Hematopoietic multipotent progenitor cell (in vitro differentiated cells): ENCODE data around the gene CELF4. TPM values are rescaled to one million over a fixed set of nuclear protein-coding genes. Genes with fewer than 3 reads are reported as not detected.
A peak's percentile ranks its signal among the peaks of the same experiment; 100 is the strongest.
"Not testable (repeated sequence)": the region's sequence is repeated elsewhere in the genome, so short reads cannot be mapped to it uniquely, and the experiment has no call there.

Experiments used
- DNase-seq, 3 donors: peaks; one replicate each; pipeline ENCODE4 v3.0.0-alpha.2; 2011 to 2015; ENCODE audit warnings: low read depth in 2 of 3, low spot score in 2 of 3
- total RNA-seq: library from RNA; depleted of rRNA; stranded (reverse); fragments of >200 nt; gene quantifications from one replicate; pipeline ENCODE4 v1.2.3, GENCODE V29; 2012

CELF4 gene
- total RNA-seq, 1 donor = not detected

DNA sequence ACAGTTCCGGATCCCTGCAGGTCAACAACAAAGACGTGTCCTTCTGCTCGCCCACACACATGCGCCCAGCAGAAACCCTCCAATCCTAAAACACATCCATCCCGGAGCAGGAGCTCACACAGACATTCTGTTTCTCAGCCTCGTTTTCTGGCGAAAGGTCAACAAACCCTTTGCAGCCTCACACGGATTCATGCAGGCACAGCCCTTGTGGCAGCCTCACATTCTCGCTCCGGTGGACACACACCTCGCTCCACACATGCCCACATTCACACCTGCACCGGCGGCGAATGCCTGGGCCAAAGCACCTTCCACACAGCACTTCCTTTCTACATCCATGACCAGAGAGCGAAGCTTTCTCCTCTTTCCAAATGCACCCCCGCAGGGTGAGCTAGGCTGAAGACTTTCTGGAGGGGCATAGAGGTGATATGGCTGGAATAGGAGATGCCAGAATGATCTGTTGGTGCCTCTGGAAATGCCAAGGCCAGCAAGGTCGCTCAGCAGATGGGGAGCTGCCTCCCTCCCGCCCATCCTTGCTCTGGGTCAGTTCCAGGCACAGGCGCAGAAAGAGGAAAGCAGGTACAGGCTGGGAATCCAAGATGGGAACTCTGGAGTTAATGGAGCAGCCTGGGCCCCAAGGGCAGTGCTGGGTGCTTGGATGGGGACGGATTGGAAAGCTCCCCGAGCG, 88.8 kb downstream of the CELF4 start:
- no peak for DNase-seq

DNA sequence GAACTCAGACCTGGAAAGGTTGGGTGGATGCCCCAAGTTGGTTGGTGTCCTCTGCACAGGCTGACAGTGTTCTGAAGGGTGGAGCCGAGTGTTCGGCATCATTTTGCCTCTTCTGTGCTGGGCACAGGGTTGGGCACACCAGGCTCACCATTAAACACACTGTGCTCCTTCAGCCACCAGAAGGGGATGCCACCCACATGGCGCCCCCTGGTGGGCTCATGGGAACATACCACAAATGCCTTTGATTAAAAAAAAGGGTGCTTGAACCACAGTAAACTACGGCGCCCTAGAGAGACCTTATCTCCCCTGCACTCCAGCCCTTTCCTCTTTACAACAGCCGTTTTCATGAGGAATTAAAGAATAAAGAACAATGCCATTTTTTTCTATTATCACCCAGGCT, 89.4 kb downstream of the CELF4 start:
- DNase-seq = peak in 2 of 3 donors; percentile 21 to 48

GRCh38 chr18:37473195-37473840, 92.3 kb downstream of the CELF4 start:
- DNase-seq = no peak

GRCh38 chr18:37471637-37472036, 94.0 kb downstream of the CELF4 start:
- no peak for DNase-seq

- no peak for DNase-seq
Measured at GRCh38 chr18:37470986-37471385, 94.6 kb downstream of the CELF4 start.

DNA sequence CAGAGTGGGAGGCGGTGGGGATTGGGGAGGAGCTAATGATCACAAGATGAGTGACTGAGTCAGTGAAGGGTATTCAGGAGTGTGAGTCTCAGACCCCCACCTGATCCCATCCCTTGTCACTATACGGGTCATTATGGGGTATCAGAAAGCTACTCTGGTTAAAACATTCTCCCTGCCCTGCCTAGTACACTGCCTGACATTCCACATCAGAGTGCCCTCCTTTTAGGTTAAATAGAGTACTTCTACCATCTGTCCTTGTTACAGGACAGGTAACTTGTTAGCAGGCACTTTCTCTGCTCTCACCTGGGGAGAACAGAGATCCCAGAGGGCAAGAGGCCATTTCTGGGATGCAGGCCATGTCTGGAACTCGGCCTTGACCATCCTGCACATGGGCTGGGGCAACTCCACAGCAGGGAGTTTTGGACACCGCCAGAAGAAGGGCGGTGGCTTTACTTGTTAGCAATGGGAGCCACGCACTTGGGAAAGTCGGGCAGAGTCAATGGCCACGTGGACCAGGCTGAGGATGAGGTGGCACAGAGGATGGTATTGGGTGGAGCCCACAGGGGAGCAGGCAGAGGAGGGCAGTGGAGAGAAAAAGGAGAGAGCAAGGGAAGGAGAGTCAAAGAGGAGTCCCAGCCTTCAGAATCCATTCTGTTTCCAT, 98.5 kb downstream of the CELF4 start:
- DNase-seq = no peak

DNA sequence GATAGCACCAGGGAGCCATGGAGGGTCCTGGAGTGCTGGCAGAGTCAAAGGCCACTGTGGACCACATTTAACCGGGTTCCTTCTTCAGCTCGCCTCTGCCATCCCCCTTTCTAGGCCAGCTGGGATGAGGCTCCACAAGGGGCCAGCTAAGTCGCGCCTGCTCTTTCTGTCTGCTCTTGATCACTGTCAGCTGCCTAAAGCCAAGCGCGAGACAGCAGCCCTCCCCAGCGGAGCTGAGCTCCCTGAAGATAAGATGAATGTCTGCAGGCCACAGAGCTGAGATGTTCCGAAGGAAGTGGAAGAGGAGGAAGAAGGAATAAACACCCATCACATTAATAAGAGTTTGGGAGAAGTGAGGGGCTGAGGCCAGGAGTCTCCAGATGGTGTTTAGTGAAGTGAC, 99.6 kb downstream of the CELF4 start:
- DNase-seq = no peak

- DNase-seq = no peak
Measured at GRCh38 chr18:37464257-37464656, 101.3 kb downstream of the CELF4 start.

DNA sequence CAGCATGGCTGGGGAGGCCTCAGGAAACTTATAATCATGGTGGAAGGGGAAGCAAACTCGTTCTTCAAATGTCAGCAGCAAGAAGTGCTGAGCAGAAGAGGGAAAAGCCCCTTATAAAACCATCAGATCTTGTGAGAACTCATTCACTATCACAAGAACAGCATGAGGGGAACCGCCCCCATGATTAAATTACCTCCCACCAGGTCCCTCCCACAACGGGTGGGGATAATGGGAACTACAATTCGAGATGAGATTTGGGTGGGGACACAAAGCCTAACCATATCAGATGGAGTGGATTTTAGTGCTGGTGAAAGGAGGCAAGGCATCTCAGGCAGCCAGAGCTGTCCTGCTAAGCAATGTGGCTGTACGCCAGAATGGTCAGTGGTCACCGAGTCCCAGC, 104.3 kb downstream of the CELF4 start:
- not testable (repeated sequence) for DNase-seq

DNA sequence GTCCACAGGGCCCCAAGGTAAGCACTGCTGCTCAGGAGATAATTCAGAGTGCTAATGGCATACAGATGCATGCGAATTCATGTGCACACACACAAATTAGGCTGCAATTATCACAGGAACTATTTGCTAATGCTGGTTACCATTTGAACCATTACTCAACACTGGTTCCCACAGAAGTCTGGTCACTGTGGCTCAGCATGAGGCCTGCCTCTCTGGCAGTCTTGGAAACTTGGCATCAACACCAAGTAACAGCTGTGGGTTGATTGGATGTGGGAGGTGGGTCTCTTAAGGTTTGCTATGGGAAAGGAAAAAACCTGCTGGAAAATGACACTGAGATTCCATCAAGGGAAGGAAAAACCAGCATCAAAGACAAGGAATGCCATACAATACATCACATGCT, 105.0 kb downstream of the CELF4 start:
- no peak for DNase-seq

DNA sequence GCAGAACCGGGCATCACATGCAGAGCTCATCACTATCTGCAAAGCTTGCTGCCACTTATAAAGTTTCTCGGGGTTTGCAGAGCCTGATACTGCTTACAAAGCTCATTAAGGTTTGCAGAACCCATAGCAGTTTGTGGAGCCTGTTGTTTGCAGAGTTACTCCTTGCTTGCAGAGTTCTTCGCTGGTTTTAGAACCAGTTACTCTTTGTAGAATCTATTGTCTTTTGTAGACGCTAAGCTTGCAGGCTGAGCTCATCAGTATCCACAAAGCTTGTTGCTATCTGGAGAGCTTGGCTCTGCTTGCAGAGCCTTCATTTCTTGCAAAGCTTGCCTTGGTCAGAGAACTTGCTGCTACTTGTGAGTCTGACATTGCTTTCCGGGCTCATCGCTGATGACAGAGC, 106.9 kb downstream of the CELF4 start:
- no peak for DNase-seq

GRCh38 chr18:37457753-37458152, 107.8 kb downstream of the CELF4 start:
- DNase-seq = no peak

DNA sequence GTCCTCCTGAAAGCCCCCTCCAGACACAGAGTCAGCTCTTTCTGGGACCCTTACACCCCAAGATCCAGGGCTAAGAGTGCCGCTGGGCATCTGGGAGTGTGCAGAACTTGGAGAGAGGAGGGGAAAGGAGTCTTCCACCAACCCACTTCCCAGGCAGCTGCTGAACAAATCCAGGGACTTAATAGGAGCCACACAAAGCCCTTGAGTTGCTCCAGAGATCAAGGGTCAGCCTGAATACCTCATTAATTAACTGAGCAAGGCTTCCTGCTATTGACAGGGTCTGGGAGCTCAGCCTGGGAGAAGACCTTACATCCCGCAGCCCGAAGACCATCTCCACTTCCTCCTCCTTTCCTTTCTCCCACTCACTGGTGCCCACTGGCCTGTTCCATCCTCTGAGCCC, 108.3 kb downstream of the CELF4 start:
- DNase-seq = no peak

DNA sequence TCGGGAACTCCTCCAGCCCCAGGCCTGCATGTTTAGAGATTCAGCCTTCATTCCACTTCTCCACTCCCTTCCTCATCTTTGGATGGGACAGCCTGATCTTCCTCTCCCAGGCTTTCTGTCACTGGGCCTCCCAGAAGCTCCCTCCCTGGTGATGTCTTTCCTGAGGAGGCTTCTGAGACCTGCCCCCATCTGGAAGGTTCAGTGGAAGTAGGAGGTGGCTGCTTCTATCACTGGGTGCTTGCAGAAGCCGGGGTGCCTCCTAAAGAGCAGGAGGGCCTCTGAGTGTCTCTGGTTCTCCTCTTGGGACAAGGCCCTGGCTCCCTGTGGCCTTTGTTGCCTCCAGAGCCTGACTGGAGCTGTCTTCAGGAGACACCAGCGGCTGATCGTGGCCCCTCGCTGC, 108.7 kb downstream of the CELF4 start:
- DNase-seq = no peak

GRCh38 chr18:37456395-37456794, 109.2 kb downstream of the CELF4 start:
- no peak for DNase-seq

DNA sequence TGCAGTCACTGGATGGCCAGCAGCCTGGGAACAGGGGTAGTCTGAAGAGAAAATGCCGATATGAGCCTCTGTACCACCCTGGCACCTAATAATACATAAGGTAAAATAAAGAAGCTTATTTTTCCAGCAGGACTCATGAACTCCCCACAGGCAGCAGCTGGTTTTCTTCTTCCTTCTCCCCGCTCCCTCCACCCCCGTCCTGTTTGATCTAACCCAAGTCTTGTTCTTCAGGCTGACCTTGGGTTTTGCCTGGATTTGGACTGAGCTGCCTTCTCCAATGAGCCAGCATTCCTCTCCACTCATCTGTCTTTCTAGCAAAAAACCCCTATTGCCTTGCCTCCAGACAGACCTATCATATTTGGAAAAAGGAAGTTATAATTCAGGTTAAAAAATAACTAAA, 111.8 kb downstream of the CELF4 start:
- no peak for DNase-seq

- DNase-seq = no peak
Measured at GRCh38 chr18:37452682-37453385, 112.8 kb downstream of the CELF4 start.

DNA sequence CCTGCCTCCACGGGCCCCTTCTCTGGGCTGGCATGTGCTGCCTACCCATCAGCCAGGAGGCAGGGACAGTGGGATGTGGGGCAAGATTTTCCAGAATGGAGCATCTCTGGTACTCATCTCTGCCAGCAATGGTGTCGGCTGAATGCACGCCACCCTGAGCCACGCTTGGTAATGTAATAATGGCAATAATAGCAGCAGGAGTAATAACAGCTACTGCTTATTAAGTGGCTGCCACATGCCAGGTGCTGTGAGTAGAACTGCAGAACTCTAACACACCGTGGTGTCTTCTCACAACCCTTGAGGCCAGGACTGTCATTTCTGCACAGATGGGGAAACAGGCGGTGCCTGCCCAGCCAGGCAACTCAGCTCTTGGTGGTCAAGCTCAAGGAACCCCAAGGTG, 113.6 kb downstream of the CELF4 start:
- no peak for DNase-seq

GRCh38 chr18:37451239-37451825, 114.3 kb downstream of the CELF4 start:
- no peak for DNase-seq

DNA sequence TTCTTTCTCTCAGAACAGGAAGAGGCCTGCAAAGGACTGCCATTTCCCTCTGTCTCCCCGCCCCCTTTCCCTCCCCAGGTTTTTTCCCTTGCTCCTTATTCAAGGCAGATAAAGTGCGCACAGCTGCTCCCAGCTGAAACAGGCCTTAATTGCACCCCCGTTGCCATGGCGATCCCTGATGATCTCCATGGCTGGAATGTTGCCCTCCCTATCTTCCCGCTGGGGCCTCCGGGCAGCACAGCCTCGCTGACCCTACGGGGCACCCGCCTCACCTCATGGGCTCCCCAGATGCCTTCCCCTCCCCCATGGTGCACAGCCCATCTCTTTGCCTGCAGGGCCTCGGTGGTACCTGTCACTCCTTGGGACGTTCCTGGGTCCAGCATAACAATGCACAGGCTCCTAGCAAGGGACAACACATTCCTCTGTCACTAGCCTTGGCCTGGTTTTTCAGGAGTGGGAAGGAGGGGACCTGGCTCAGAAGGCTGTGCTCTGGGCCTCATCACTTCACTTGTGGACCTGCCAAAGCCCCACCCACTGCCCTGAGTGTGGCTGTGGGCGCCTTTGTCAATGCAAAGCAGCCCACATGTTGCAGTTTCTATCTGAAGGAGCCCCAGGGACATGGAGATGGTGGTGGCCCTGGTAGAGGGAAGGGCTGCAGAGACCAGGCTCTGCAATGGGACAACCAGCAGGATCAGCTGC, 115.0 kb downstream of the CELF4 start:
- DNase-seq = no peak

DNA sequence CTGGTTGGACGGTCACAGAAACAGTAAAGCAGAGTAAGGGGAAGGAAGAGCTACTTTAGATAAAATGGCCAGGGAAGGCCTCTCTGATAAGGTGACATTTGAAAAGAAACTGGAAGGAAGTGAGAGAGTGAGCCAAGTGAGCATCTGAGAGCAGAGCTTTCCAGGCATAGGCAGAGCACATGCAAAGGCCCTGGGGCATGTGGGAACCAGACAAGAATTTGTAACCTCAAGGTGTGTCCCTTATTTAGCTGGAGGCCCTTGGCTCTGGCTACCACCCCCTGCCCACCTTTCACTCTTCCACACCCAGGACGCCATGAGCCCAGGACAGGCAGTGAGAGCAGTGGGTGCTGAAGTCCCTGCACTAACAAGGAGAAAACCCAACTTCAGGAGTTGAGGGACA, 116.0 kb downstream of the CELF4 start:
- DNase-seq = no peak
